ENCODE results near the gene UGT1A5. TPM values are rescaled to one million over a fixed set of nuclear protein-coding genes. Genes with fewer than 3 reads are reported as not detected.
"Not testable (repeated sequence)": the region's sequence is repeated elsewhere in the genome, so short reads cannot be mapped to it uniquely, and the experiment has no call there.

UGT1A5 gene
- total RNA-seq, 1 experiment from 2014 or later = not detected

- POLR2A ChIA-PET; H3K27me3 ChIP-seq (ENCODE audit: insufficient read depth, low read length); H4K20me1 ChIP-seq (ENCODE audit: insufficient read depth); H3K9me2 ChIP-seq (ENCODE audit: insufficient read depth); ATAC-seq; BruUV-seq (replicated peaks); H3K36me3 ChIP-seq (ENCODE audit: control insufficient read depth in 1 of 2, insufficient read depth in 2 of 2, low read length in 2 of 2); CTCF ChIA-PET; H3K4me1 ChIP-seq (ENCODE audit: control insufficient read depth in 1 of 2, insufficient read depth in 2 of 2, low read length in 2 of 2); intact Hi-C loops (cut with micrococcal nuclease); H3K27ac ChIP-seq (ENCODE audit: low read depth, low read length); DNase-seq (ENCODE audit: low read depth, low spot score); H3K9me3 ChIP-seq (ENCODE audit: control insufficient read depth in 1 of 2, insufficient read depth in 1 of 2, low read depth in 1 of 2, low read length in 2 of 2); H3K79me2 ChIP-seq (ENCODE audit: insufficient read depth, low read length); RAD21 ChIA-PET (ENCODE audit: low non-redundant PET in 1 of 2, low total read pairs in 2 of 2, uncharacterized antibody in 2 of 2, unreplicated experiment in 2 of 2); H2AFZ ChIP-seq (ENCODE audit: low read depth, low read length, poor library complexity, severe bottlenecking); H3K4me3 ChIP-seq (replicated peaks in 1 of 2; ENCODE audit: low read depth in 1 of 2, low read length in 2 of 2); H3K4me2 ChIP-seq (ENCODE audit: low read length); H3K9ac ChIP-seq (ENCODE audit: low read length): not testable (repeated sequence)
These were observed 33.1 kb downstream of the UGT1A5 start for GRCh38 chr2:233745838-233746237.

GRCh38 chr2:233746475-233747282, 34.0 kb downstream of the UGT1A5 start:
- BruUV-seq (replicated peaks) = no TSS peak
- Histone ChIP-seq H3K79me2 (ENCODE audit: insufficient read depth, low read length) (no peaks in the 10 kb centered on the region), H3K27me3 (ENCODE audit: insufficient read depth, low read length) (no peaks in the 10 kb centered on the region), H4K20me1 (ENCODE audit: insufficient read depth) (no peaks in the 10 kb centered on the region), H3K4me1 (ENCODE audit: control insufficient read depth in 1 of 2, insufficient read depth in 2 of 2, low read length in 2 of 2) (no peaks in the 10 kb centered on the region), H3K27ac (ENCODE audit: low read depth, low read length) (no peak overlapping the region), H3K9ac (ENCODE audit: low read length) (no peak overlapping the region), H3K9me2 (ENCODE audit: insufficient read depth) (no peaks in the 10 kb centered on the region), H3K9me3 (ENCODE audit: control insufficient read depth in 1 of 2, insufficient read depth in 1 of 2, low read depth in 1 of 2, low read length in 2 of 2) (no peaks in the 10 kb centered on the region), H2AFZ (ENCODE audit: low read depth, low read length, poor library complexity, severe bottlenecking) (no peak overlapping the region), H3K4me2 (ENCODE audit: low read length) (no peak overlapping the region), H3K4me3 (replicated peaks in 1 of 2; ENCODE audit: low read depth in 1 of 2, low read length in 2 of 2) (no peak overlapping the region), H3K36me3 (ENCODE audit: control insufficient read depth in 1 of 2, insufficient read depth in 2 of 2, low read length in 2 of 2) (no peaks in the 10 kb centered on the region)
- ChIA-PET POLR2A (no interaction called here), RAD21 (ENCODE audit: low non-redundant PET in 1 of 2, low total read pairs in 2 of 2, uncharacterized antibody in 2 of 2, unreplicated experiment in 2 of 2) (no interaction called here), CTCF (no interaction called here)
- DNase-seq (ENCODE audit: low read depth, low spot score) (no peak), ATAC-seq (no peak)
- intact Hi-C loops (cut with micrococcal nuclease) = no loop called here
- TF ChIP-seq EZH2phosphoT487 (IDR thresholded peaks at IDR 0.05; ENCODE audit: borderline replicate concordance) (no peak), YY1 (IDR thresholded peaks at IDR 0.05; ENCODE audit: extremely low read depth, insufficient replicate concordance, low read depth, low read length) (no peak), ZFX (IDR thresholded peaks at IDR 0.05) (no peak), ZBTB33 (IDR thresholded peaks at IDR 0.05; ENCODE audit: extremely low read depth, insufficient replicate concordance, low read length) (no peak)

All from HCT116 (cell line).